Right ventricle myocardium superior (tissue), 1 donor: ENCODE measurements around the gene FAT3. TPM values are rescaled to one million over a fixed set of nuclear protein-coding genes. Genes with fewer than 3 reads are reported as not detected.

Experiments used
- ATAC-seq: fragments of 200-7000 bp; cut with Tn5 transposase; one replicate; pipeline ENCODE4 v1.9.1; 2020; ENCODE audit warnings: mild to moderate bottlenecking; ENCODE audit not compliant: poor library complexity
- DNase-seq: peaks from one replicate; pipeline ENCODE4 v3.0.0-alpha.2; 2020
- intact Hi-C: fragments of 100-400 bp; cut with DNase I; formaldehyde crosslinking; loops from one replicate; pipeline ENCODE4 v1.11.2; 2022
- total RNA-seq: library from RNA; stranded (reverse); fragmentation: NEBNext Ultra II Directional; extraction: Animal tissue kit (Norgen Biotek cat#: 25700); gene quantifications from one replicate; pipeline ENCODE4 v1.2.1, GENCODE V29; 2021
- donor health status: DM: no; HTN: yes; CAD: no; lungs with severe emphysema.

Gene FAT3
- total RNA-seq, 1 donor from 2014 or later = 0.24 TPM

GRCh38 chr11:92269021-92269420 is 44.4 kb downstream of the FAT3 start:
- DNase-seq (no peak), ATAC-seq (no peak)
- intact Hi-C loops = no loop called here

GRCh38 chr11:92269841-92270240 is 45.2 kb downstream of the FAT3 start:
- DNase-seq = no peak
- intact Hi-C loops = no loop called here

GRCh38 chr11:92272651-92273050 is 48.0 kb downstream of the FAT3 start:
- no peak for DNase-seq
- no peak for ATAC-seq

More at GRCh38 chr11:92269841-92270240, 45.2 kb downstream of the FAT3 start:
- no peak for ATAC-seq

More at GRCh38 chr11:92272651-92273050, 48.0 kb downstream of the FAT3 start:
- intact Hi-C loops = no loop called here
